SK-N-SH (cell line): ENCODE measurements around the gene NCLN. TPM values are rescaled to one million over a fixed set of nuclear protein-coding genes. Genes with fewer than 3 reads are reported as not detected.

Experiments used
- CTCF ChIA-PET: fragments of 300-600, 350-600 bp; formaldehyde crosslinking; extraction: SDS; loops from one replicate; lab custom pipeline; 2021; lab: Yijun Ruan, JAX
- POLR2A ChIA-PET: fragments of 350-600 bp; sonication (Branson Sonifier 250); formaldehyde crosslinking; extraction: SDS; loops from one replicate; lab custom pipeline; 2020; ENCODE audit warnings: antibody characterized with exemption, inconsistent platforms; lab: Yijun Ruan, JAX
- DNase-seq: peaks from one replicate; pipeline ENCODE4 v3.0.0; 2012
- H2AFZ ChIP-seq: fragments of 200-600 bp; sonication (generic); 2 replicates; pipeline ENCODE4 v1.8.1; 2016; ENCODE audit warnings: antibody characterized with exemption, mild to moderate bottlenecking, low read depth
- H3F3A ChIP-seq: fragments of 200-600 bp; sonication (generic); replicated peaks from 2 replicates; pipeline ENCODE3; 2016; ENCODE audit warnings: antibody characterized with exemption, mild to moderate bottlenecking; ENCODE audit not compliant: insufficient read depth
- H3K27ac ChIP-seq, 2 experiments: fragments of 200-500 bp in 1 of 2; fragments of 200-600 bp in 1 of 2; sonication (Bioruptor generic) in 1 of 2; sonication (generic), shearing (Covaris generic) in 1 of 2; 2 replicates each; pipeline versions ENCODE4 v1.5.1 to v1.6.1; 2014 to 2016; ENCODE audit warnings: low read depth in 2 of 2, inconsistent platforms in 1 of 2, low read length in 1 of 2, mild to moderate bottlenecking in 1 of 2, mixed read lengths in 1 of 2
- H3K27me3 ChIP-seq: fragments of 200-600 bp; sonication (generic), shearing (Covaris generic); 2 replicates; pipeline ENCODE4 v1.6.1; 2016; ENCODE audit warnings: mixed run types; ENCODE audit not compliant: insufficient read depth
- H3K36me3 ChIP-seq, 2 experiments: fragments of 200-500 bp in 1 of 2; fragments of 200-600 bp in 1 of 2; sonication (Bioruptor generic) in 1 of 2; sonication (generic) in 1 of 2; replicated peaks in 1 of 2; 2 replicates each; pipeline versions ENCODE3 to v1.5.1; 2014 to 2016; ENCODE audit warnings: low read length in 1 of 2, mild to moderate bottlenecking in 1 of 2; ENCODE audit not compliant: insufficient read depth in 2 of 2, control insufficient read depth in 1 of 2
- H3K4me1 ChIP-seq, 2 experiments: fragments of 200-500 bp in 1 of 2; fragments of 200-600 bp in 1 of 2; sonication (Bioruptor generic) in 1 of 2; sonication (generic), shearing (Covaris generic) in 1 of 2; 2 replicates each; pipeline versions ENCODE4 v1.5.1 to v1.6.1; 2014 to 2016; ENCODE audit warnings: low read depth in 1 of 2, low read length in 1 of 2, mixed run types in 1 of 2; ENCODE audit not compliant: insufficient read depth in 2 of 2, control insufficient read depth in 1 of 2
- H3K4me2 ChIP-seq: fragments of 200-600 bp; sonication (generic), shearing (Covaris generic); 2 replicates; pipeline ENCODE4 v1.6.1; 2017; ENCODE audit warnings: mixed run types
- H3K4me3 ChIP-seq, 2 experiments: fragments of 200-500 bp in 1 of 2; fragments of 200-600 bp in 1 of 2; sonication (Bioruptor generic) in 1 of 2; sonication (generic), shearing (Covaris generic) in 1 of 2; 2 replicates each; pipeline versions ENCODE4 v1.5.1 to v1.8.1; 2014 to 2016; ENCODE audit warnings: low read depth in 2 of 2, inconsistent platforms in 1 of 2, low read length in 1 of 2, mild to moderate bottlenecking in 1 of 2, mixed read lengths in 1 of 2, moderate library complexity in 1 of 2
- H3K79me2 ChIP-seq: fragments of 200-600 bp; sonication (generic); 2 replicates; pipeline ENCODE4 v1.8.1; 2017; ENCODE audit warnings: mild to moderate bottlenecking; ENCODE audit not compliant: insufficient read depth
- H3K9ac ChIP-seq: fragments of 200-600 bp; sonication (generic); 2 replicates; pipeline ENCODE4 v1.6.1; 2017; ENCODE audit warnings: mixed run types
- H3K9me2 ChIP-seq: fragments of 200-600 bp; sonication (generic); 2 replicates; pipeline ENCODE4 v1.6.1; 2017; ENCODE audit warnings: mixed run types
- H3K9me3 ChIP-seq: fragments of 200-600 bp; sonication (generic); 2 replicates; pipeline ENCODE4 v1.6.1; 2017; ENCODE audit warnings: mixed run types, mild to moderate bottlenecking, moderate library complexity
- H4K20me1 ChIP-seq: fragments of 200-600 bp; sonication (generic); 2 replicates; pipeline ENCODE4 v1.6.1; 2017; ENCODE audit warnings: mild to moderate bottlenecking, mixed run types; ENCODE audit not compliant: insufficient read depth
- FOSL2 ChIP-seq: IDR thresholded peaks from 2 replicates; pipeline ENCODE4 v1.4.0; 2012; ENCODE audit warnings: low read depth, mild to moderate bottlenecking, moderate library complexity, borderline replicate concordance
- GATA2 ChIP-seq: sonication (generic); formaldehyde crosslinking; IDR thresholded peaks from 2 replicates; pipeline ENCODE4 v1.5.0; 2020; ENCODE audit warnings: mild to moderate bottlenecking, missing genetic modification reagents
- JUND ChIP-seq: IDR thresholded peaks from 2 replicates; pipeline ENCODE4 v1.4.0; 2012
- MEF2A ChIP-seq: IDR thresholded peaks from 2 replicates; pipeline ENCODE4 v1.4.0; 2012; ENCODE audit warnings: low read depth, borderline replicate concordance
- RAD21 ChIP-seq: IDR thresholded peaks from 2 replicates; pipeline ENCODE4 v1.6.1; 2012; ENCODE audit warnings: mild to moderate bottlenecking, low read length
- RFX5 ChIP-seq: IDR thresholded peaks from 2 replicates; pipeline ENCODE4 v1.6.1; 2012; ENCODE audit warnings: mild to moderate bottlenecking, improper control_type of control experiment, low read length
- TEAD4 ChIP-seq: IDR thresholded peaks from 2 replicates; pipeline ENCODE4 v1.4.0; 2012; ENCODE audit warnings: mild to moderate bottlenecking, borderline replicate concordance; ENCODE audit not compliant: insufficient read depth
- WGBS: methylation state at CpG from one replicate; pipeline ENCODE4 v1.1.6; 2017; ENCODE audit warnings: low lambda C conversion rate; 5-methylcytosine and 5-hydroxymethylcytosine counted together
- polyA plus RNA-seq, 3 experiments: library from polyadenylated mRNA; depleted of rRNA; stranded (reverse); fragments of >200 nt; gene quantifications; 2 replicates each; pipeline ENCODE4 v1.2.3, GENCODE V29; 2012
- TF ChIP-seq, protein P1 (sequence below): IDR thresholded peaks from 2 replicates; pipeline ENCODE4 v1.4.0; 2012; ENCODE audit warnings: low read depth, borderline replicate concordance
- TF ChIP-seq, protein P2 (sequence below): fragments of 200-600 bp; sonication (generic); IDR thresholded peaks from 2 replicates; pipeline ENCODE4 v1.6.1; 2017; ENCODE audit warnings: antibody characterized with exemption, mild to moderate bottlenecking, moderate library complexity
- TF ChIP-seq, protein P3 (sequence below): IDR thresholded peaks from 2 replicates; pipeline ENCODE4; 2012
- TF ChIP-seq, protein P4 (sequence below): fragments of 150-350 bp; IDR thresholded peaks from 2 replicates; pipeline ENCODE4 v1.6.1; 2017; ENCODE audit warnings: antibody characterized with exemption, low read length, low read depth, borderline replicate concordance

NCLN gene
- polyA plus RNA-seq, 1 of the 3 experiments (the other 2 are of a cell fraction) = 69.0 TPM

DNA sequence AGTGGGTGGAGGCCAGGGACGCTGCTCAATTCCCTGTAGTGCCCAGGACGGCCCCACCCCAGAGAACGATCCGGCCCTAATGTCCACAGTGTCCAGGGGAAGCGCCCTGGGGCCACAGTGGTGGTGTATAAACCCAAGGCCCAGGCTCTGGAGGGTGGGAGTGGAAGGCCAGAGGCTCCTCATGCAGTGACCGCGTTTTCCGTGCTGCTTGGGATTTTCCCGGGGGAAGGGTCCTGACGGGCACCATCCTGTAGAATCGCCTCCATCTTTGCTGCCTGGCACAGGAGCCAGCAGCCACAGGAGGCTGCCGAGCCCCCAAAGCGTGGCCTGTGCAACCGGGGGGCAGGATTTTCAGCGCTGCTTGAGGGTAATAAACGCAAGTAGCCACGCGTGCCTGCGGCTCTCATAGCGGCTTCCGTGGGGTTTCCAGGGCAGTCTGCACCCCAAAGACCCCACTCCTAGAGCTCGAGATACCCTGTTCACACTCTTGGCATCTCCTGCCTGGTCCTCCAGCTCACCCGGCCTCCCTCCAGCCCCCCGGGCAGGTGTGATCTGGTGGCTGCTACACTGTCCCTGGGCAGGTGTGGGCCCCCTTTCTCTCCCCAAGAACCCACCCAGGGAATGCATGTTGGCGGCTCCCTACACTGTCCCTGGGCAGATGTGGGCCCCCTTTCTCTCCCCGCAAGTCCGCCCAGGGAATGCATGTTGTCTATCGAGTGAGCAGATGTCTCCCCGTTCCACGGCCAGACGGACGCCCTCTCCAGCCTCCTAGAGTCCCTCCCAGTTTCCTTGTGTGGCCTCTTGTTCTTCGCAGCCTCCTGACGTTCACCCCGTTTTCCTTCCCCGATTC, 2.2 kb downstream of the NCLN start (continued):
- TF ChIP-seq, protein P1, sequence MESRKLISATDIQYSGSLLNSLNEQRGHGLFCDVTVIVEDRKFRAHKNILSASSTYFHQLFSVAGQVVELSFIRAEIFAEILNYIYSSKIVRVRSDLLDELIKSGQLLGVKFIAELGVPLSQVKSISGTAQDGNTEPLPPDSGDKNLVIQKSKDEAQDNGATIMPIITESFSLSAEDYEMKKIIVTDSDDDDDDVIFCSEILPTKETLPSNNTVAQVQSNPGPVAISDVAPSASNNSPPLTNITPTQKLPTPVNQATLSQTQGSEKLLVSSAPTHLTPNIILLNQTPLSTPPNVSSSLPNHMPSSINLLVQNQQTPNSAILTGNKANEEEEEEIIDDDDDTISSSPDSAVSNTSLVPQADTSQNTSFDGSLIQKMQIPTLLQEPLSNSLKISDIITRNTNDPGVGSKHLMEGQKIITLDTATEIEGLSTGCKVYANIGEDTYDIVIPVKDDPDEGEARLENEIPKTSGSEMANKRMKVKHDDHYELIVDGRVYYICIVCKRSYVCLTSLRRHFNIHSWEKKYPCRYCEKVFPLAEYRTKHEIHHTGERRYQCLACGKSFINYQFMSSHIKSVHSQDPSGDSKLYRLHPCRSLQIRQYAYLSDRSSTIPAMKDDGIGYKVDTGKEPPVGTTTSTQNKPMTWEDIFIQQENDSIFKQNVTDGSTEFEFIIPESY = no peak
- no peak for TF ChIP-seq TEAD4
- no peak for TF ChIP-seq MEF2A
- TF ChIP-seq, protein P2, sequence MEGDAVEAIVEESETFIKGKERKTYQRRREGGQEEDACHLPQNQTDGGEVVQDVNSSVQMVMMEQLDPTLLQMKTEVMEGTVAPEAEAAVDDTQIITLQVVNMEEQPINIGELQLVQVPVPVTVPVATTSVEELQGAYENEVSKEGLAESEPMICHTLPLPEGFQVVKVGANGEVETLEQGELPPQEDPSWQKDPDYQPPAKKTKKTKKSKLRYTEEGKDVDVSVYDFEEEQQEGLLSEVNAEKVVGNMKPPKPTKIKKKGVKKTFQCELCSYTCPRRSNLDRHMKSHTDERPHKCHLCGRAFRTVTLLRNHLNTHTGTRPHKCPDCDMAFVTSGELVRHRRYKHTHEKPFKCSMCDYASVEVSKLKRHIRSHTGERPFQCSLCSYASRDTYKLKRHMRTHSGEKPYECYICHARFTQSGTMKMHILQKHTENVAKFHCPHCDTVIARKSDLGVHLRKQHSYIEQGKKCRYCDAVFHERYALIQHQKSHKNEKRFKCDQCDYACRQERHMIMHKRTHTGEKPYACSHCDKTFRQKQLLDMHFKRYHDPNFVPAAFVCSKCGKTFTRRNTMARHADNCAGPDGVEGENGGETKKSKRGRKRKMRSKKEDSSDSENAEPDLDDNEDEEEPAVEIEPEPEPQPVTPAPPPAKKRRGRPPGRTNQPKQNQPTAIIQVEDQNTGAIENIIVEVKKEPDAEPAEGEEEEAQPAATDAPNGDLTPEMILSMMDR = no peak
- TF ChIP-seq JUND = no peak
- TF ChIP-seq, all 33 proteins: peak for 0

DNA sequence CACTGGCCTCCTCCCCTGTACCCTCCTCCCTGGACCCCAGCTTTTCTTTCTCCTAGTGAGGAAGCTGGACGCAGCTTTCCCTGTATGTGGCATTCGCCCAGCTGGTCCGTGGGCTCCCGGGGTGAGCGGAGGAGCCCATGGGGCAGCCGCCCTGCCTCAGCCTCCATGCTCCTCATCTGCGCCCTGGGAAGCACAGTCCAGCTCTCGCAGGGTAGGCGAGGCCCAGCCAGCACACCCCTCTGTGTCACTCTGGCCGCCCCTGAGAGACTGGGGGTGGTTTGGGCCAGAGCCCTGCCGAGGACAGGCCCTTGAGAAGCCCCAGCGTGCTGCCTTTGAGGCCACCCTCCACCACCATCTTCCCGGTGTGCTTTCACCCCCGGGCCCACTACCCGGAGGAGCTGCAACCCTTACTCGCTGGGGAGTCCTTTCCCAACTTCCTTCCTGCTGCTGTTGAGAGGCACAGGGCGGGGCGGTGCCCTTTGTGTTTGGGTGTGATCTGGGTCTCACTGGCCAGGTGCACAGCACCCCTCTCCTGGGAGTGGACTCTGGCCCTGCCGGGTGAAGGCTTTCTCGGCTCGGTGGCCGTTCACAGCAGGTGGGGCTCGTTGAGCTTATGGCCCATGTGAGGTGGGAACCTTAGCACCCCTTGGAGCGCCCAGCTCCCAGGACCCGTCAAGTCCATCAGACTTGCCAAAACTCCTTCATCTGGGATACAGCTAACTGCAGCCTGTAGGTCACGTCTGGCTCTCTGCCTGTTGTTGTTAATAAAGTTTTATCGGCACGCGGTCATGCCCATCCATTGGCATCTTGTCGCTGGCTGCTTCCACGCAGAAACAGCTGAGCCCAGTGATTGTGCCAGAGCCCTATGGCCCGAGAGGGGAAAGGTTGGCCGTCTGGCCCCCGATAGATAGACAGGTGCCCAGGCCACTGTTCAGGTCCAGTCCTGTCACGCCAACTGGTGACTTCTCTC, 3.2 kb downstream of the NCLN start:
- Histone ChIP-seq H3K9me2 (no peaks in the 10 kb centered on the region), H3F3A (no peaks in the 10 kb centered on the region), H3K36me3 (peaks cover 0 to 8% of the 10 kb centered on the region in 2 experiments), H4K20me1 (peaks cover 17% of the 10 kb centered on the region; the same call in 1 of the 2 replicates), H3K4me1 (peaks cover 10 to 19% of the 10 kb centered on the region in 2 experiments; a peak in 2 of 4 replicates), H3K4me2 (no peak overlapping the region), H3K9me3 (no peaks in the 10 kb centered on the region), H3K27ac (no peak overlapping the region), H3K4me3 (no peak overlapping the region), H3K9ac (no peak overlapping the region), H2AFZ (no peak overlapping the region), H3K27me3 (no peaks in the 10 kb centered on the region), H3K79me2 (peaks cover 67% of the 10 kb centered on the region)
- WGBS = 93% methylated on average over 13 of the region's 35 CpGs
- CTCF ChIA-PET = interaction anchor here (1.2 to 1.4 kb wide), 3 partner anchors 25 to 113 kb away, joined by 3 to 4 read pairs (median 4); no protein-coding TSS in a partner anchor
- DNase-seq = no peak
- POLR2A ChIA-PET = no interaction called here
- no peak for TF ChIP-seq JUND
- TF ChIP-seq RAD21 = no peak
- no peak for TF ChIP-seq RFX5
- TF ChIP-seq, protein P3, sequence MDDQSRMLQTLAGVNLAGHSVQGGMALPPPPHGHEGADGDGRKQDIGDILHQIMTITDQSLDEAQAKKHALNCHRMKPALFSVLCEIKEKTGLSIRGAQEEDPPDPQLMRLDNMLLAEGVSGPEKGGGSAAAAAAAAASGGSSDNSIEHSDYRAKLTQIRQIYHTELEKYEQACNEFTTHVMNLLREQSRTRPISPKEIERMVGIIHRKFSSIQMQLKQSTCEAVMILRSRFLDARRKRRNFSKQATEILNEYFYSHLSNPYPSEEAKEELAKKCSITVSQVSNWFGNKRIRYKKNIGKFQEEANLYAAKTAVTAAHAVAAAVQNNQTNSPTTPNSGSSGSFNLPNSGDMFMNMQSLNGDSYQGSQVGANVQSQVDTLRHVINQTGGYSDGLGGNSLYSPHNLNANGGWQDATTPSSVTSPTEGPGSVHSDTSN = no peak
- TF ChIP-seq, protein P2 = no peak
- TF ChIP-seq FOSL2 = no peak
- TF ChIP-seq, protein P4, sequence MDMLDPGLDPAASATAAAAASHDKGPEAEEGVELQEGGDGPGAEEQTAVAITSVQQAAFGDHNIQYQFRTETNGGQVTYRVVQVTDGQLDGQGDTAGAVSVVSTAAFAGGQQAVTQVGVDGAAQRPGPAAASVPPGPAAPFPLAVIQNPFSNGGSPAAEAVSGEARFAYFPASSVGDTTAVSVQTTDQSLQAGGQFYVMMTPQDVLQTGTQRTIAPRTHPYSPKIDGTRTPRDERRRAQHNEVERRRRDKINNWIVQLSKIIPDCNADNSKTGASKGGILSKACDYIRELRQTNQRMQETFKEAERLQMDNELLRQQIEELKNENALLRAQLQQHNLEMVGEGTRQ = no peak
- TF ChIP-seq GATA2 (CRISPR knock-in tag) = no peak
- no peak for TF ChIP-seq MEF2A
- TF ChIP-seq, protein P1 = no peak
